NB4 (cell line): Measurements from ENCODE around the gene CLPTM1L.
"Not testable (repeated sequence)": the region's sequence is repeated elsewhere in the genome, so short reads cannot be mapped to it uniquely, and the experiment has no call there.

ENCODE experiments used
- DNase-seq: peaks from one replicate; pipeline ENCODE4 v3.0.0; 2010; ENCODE audit warnings: low read depth
- H3K4me3 ChIP-seq: one replicate; pipeline ENCODE4 v1.5.1; 2011; ENCODE audit warnings: mild to moderate bottlenecking, low read depth, low read length, moderate library complexity
- MYC ChIP-seq: IDR thresholded peaks from 2 replicates; pipeline ENCODE4 v1.6.1; 2011; ENCODE audit warnings: low read depth, low read length
- POLR2A ChIP-seq: IDR thresholded peaks from 2 replicates; pipeline ENCODE4 v1.6.1; 2011; ENCODE audit warnings: mild to moderate bottlenecking; ENCODE audit not compliant: insufficient read length; ENCODE audit errors: extremely low read depth
- TF ChIP-seq, protein P1 (sequence below): IDR thresholded peaks from 2 replicates; pipeline ENCODE4 v1.6.1; 2011; ENCODE audit warnings: low read depth, low read length
- TF ChIP-seq, protein P2 (sequence below): IDR thresholded peaks from one replicate; pipeline ENCODE4 v1.5.1; 2012; ENCODE audit warnings: low read depth, low read length

Gene CLPTM1L

DNA sequence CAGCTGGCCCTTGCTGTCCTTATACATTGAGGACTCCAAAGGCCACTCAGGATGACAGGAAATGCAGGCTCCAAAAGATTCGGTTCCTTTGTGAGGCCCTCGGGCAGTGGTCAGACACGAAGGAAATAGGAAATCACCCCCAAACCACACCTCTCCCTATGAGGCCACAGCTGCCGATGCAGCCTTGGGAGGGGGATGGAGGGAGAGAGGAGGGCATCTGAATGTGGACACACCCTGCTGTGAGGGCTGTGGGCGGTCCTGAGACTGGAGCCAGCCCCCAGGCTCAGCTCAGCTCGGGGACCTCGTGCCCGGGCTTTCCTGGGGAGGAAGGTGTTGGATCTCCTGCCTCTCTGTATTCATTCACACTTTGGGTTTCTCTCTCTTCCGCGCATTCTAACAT is 2.7 kb upstream of the CLPTM1L start:
- peak; percentile 83 for DNase-seq
- no peak overlapping the region for H3K4me3 ChIP-seq
- TF ChIP-seq, protein P1, sequence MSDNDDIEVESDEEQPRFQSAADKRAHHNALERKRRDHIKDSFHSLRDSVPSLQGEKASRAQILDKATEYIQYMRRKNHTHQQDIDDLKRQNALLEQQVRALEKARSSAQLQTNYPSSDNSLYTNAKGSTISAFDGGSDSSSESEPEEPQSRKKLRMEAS = peak; percentile 81
- TF ChIP-seq, protein P2, sequence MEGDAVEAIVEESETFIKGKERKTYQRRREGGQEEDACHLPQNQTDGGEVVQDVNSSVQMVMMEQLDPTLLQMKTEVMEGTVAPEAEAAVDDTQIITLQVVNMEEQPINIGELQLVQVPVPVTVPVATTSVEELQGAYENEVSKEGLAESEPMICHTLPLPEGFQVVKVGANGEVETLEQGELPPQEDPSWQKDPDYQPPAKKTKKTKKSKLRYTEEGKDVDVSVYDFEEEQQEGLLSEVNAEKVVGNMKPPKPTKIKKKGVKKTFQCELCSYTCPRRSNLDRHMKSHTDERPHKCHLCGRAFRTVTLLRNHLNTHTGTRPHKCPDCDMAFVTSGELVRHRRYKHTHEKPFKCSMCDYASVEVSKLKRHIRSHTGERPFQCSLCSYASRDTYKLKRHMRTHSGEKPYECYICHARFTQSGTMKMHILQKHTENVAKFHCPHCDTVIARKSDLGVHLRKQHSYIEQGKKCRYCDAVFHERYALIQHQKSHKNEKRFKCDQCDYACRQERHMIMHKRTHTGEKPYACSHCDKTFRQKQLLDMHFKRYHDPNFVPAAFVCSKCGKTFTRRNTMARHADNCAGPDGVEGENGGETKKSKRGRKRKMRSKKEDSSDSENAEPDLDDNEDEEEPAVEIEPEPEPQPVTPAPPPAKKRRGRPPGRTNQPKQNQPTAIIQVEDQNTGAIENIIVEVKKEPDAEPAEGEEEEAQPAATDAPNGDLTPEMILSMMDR = no peak
- TF ChIP-seq MYC (peak; percentile 59), POLR2A (no peak)

DNA sequence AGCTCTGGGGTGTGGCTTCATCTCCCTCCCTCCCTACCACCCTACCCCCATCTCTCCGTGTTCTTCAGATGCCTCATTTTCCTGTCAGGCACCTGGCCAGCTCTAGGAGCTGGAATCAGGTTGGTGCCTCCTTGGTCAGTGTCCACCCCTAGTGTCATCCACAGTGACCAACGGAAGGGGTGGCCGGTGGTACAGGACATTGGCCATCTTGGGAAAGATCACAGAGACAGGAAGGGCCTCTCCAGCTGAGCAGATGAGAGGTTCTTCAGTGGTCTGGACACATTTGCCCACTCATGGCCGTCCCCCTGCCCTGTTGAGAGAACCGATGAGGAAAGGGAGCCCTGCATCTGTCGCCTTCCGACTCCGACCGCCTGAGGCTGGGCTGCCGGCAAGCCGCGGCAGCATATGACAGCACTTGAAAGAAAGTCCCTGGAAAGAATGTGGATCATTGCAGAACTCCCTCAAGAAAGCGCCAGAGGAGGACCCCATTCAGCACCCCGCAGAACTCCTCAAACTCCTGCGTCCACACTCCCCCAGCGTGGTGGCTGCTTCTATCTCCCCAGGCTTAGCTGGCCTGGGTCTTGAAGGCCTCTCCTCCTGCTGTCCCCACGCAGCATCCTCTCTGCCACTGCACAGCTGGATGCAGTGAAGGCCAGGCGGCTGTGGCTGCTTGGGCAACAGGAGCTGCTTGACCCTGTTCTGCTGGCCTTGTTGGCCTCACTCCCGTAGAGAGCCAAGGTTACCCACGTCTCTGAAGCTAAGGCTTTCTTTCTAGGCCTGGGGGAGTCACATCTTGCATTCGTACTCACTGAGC is 1.9 kb upstream of the CLPTM1L start:
- no peak overlapping the region for H3K4me3 ChIP-seq
- TF ChIP-seq POLR2A = no peak
- no peak for TF ChIP-seq MYC
- TF ChIP-seq, protein P1 = no peak
- TF ChIP-seq, protein P2 = no peak
- peak; percentile 29 for DNase-seq

DNA sequence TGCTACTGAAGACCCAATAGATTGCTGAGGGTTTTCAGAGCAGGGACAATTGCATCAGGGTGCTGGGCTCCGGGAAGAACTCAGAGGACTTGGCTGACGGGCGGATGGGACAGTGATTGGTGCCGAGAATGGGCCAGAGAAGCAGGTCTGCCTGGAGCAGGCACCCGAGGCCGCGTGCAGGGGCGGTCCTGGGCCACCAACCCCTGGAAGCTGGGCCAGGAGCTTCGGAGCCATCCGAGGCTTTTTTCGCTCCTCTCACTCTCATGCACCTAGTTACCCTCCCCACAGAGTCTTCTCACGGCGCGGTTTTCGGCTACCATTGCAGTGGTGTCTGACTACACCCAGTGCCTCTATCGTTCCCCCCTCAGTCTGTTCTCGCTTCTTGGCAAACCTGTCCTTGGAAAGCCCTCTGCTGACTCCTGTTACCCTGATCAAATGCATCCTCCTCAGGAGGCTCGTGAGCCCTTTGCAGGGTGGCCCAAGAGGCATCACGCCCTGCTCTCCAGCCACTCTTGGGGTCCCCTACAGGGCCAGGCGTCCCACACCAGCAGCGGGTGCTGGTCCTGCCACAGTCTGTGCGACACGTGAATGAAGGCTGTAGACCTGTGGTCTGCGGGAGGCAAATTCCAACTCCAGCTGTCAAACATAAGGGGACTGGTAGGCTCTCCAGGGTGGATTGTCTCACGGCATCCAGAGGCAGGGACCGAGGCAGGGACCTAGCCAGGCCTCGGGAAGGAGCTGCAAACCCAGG is 1.2 kb upstream of the CLPTM1L start:
- TF ChIP-seq, protein P1 = no peak
- TF ChIP-seq POLR2A (no peak), MYC (no peak)
- TF ChIP-seq, protein P2 = no peak
- no peak for DNase-seq
- peak overlapping the region; percentile 94 for H3K4me3 ChIP-seq

DNA sequence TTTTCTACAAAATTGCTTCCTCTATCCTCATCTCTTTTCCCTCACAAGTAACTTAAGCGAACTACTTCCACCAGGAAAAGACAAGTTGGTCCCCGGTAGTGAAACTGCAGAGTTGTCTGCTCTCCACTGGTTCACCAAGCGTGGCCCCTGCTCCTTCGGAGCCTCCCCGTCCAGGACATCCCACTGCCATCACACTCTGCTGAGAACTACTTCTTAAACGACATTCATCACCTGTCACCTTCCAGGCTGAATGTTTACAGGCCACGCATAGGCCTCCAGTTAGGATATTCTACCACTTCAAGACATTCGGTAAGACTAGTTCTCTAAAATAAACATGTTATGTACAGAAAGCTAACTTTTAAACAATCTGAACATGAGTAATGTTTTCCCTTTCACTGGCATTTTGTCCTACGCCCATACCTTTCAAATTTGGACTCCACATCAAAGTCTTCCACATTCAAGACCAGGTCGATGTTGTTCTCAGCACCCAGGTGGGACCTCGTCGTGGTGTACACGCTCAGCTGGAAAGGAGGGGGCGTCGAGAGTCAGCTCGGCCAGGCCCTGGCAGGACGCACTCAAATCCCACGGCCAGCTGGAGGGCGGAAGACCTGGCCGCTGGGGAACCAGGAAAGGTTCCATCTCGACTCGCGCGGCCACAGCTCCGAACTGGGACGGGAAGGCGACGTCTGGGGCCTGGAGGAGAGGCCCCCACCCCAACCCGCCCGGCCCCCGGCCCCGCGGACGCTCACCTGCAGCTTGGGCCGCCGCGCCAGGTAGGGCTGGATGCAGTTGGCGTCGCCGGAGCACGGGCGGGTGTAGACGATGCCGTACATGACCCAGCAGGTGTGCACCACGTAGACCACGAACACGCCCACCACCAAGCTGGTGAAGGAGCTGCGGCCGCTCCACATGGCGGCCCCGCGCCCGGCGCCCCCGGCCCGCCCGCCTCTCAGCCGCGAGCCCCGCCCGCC is 683 bp downstream of the CLPTM1L start:
- DNase-seq = peak; percentile 48
- peak overlapping the region; percentile 89 for H3K4me3 ChIP-seq
- TF ChIP-seq, protein P2 = no peak
- TF ChIP-seq MYC = no peak

DNA sequence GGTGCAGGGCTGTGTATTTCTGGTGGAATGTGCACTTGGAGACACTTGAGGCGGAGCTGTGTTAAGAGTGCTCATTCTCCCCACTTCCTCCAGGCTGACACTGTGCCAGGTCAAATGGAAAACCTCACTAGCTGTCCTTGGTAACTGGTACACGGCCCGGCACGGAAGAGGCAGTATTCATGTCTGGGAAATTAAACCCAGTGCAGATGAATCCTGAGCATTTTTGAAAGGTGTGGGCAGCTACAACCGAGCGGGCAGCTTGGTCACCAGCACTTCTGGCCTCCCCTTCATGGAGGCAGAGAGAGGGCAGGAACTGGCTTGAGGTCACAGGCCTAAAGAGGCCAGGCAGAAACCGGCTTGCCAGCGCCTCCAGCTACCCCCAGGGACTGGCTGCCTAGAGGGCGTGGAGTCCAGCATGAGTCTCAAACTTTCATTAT is 1.6 kb downstream of the CLPTM1L start:
- TF ChIP-seq POLR2A (no peak), MYC (no peak)
- TF ChIP-seq, protein P1 = no peak
- TF ChIP-seq, protein P2 = no peak
- DNase-seq = no peak
- H3K4me3 ChIP-seq = peak overlapping the region; percentile 89

DNA sequence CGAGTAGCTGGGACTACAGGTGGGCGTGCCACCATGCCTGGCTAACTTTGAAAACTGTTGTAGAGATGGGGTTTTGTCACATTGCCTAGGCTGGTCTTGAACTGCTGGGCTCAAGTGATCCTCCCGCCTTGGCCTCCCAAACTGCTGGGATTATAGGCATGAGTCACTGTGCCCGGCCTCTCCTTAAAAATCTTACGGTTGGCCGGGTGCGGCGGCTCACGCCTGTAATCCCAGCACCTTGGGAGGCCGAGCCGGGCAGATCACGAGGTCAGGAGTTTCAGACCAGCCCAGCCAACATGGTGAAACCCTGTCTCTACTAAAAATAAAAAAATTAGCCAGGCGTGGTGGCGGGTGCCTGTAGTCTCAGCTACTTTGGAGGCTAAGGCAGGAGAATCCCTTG is 2.2 kb downstream of the CLPTM1L start:
- not testable (repeated sequence) for H3K4me3 ChIP-seq, DNase-seq
